ENCODE results near the gene TENM3.

Gene TENM3

DNA sequence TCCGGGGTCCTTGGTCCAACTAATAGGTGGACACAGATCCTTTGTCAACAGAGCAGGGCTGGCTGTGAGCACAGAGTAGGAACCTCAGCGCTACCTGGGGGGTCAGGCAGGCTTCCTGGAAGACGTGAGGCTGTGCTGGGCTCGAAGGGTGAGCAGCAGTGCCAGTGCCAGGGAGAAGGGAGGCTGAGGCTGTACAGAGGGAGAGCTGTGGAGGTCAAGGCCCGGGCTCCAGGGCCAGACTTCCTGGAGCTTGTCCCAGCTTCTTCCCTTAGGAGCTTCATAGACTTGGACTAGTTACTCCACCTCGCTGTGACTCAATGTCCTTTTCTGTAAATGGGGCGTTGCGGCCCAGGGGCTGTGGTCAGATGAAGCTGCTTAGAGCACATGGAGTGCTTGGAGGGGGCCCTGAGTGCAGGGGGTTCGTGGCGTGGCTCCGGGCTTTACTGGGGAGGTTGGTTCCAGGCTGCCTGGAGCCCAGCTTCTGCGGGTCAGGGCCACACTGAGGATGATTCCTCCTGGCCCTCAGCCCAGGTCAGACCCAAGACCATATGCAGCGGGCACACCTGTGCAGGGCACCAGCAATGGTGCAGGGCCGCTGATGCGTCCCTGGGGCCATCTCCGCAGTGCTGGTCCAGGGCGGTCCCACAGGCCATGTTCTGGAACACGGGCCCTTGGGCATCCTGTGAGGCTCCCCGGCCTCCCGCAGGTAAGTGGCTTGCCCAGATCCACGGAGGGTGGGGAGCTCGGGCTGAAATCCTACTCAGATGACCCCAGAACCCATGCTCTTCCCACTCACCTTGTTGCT, 575.9 kb downstream of the TENM3 start:
- TF ChIP-seq, protein P1, sequence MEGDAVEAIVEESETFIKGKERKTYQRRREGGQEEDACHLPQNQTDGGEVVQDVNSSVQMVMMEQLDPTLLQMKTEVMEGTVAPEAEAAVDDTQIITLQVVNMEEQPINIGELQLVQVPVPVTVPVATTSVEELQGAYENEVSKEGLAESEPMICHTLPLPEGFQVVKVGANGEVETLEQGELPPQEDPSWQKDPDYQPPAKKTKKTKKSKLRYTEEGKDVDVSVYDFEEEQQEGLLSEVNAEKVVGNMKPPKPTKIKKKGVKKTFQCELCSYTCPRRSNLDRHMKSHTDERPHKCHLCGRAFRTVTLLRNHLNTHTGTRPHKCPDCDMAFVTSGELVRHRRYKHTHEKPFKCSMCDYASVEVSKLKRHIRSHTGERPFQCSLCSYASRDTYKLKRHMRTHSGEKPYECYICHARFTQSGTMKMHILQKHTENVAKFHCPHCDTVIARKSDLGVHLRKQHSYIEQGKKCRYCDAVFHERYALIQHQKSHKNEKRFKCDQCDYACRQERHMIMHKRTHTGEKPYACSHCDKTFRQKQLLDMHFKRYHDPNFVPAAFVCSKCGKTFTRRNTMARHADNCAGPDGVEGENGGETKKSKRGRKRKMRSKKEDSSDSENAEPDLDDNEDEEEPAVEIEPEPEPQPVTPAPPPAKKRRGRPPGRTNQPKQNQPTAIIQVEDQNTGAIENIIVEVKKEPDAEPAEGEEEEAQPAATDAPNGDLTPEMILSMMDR (IDR thresholded peaks at IDR 0.05; ENCODE audit: control extremely low read depth, extremely low read depth, low read depth, missing control alignments), result no peak
- POLR2A ChIA-PET, result no interaction called here
- no peak for DNase-seq (ENCODE audit: extremely low spot score)
- CTCF ChIA-PET, result interaction anchor here (1.1 to 1.3 kb wide), 2 partner anchors 7 to 17 kb away, joined by 3 to 4 read pairs; no protein-coding TSS in a partner anchor

DNA sequence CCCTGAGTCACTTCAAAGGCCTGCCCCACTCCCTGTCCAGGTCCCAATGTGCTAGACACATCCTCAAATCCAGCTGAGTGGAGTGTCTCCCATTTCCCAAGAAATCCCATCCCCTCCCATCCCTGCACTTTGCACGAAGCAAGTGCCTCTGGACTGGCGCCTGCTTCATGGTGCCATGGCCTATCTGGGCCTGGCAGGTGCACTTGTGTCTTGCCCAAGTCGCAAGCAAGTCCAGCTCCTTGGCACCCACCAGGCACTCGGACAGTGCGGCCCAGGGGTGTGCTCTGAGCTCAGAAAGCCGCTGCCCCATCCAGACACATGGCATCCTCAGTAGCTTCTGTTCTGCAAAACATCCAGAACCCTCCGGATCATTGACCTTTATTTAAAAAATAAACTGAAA, 576.5 kb downstream of the TENM3 start:
- no peak for DNase-seq (ENCODE audit: extremely low spot score)
- CTCF ChIA-PET, result interaction anchor here (0.7 to 1.4 kb wide), 4 partner anchors 8 to 105 kb away, joined by 3 to 4 read pairs (median 3); no protein-coding TSS in a partner anchor
- TF ChIP-seq, protein P1 (IDR thresholded peaks at IDR 0.05; ENCODE audit: control extremely low read depth, extremely low read depth, low read depth, missing control alignments), result no peak
- POLR2A ChIA-PET, result no interaction called here

DNA sequence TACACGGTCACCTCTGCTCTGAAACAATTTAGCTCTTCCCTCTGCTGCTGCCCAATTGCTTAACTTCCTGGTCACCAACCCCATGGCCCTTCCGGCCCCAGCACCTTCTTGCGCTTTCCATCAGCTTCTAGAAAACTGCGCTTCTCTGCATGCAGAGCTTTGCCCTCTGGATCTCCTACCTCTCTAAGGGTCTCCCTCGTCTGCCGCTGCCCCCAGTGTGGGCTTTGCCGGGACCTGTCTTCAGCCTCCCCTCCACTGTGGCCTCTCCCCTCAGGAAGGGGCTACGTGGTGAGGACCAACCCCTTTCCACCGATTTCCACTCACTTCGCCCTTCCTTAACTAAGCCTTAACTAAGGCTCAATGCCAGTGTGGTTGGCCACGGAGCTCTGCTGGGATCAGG, 579.4 kb downstream of the TENM3 start:
- TF ChIP-seq, protein P1 (IDR thresholded peaks at IDR 0.05; ENCODE audit: control extremely low read depth, extremely low read depth, low read depth, missing control alignments), result no peak
- CTCF ChIA-PET, result no interaction called here
- no peak for DNase-seq (ENCODE audit: extremely low spot score)
- POLR2A ChIA-PET, result no interaction called here

DNA sequence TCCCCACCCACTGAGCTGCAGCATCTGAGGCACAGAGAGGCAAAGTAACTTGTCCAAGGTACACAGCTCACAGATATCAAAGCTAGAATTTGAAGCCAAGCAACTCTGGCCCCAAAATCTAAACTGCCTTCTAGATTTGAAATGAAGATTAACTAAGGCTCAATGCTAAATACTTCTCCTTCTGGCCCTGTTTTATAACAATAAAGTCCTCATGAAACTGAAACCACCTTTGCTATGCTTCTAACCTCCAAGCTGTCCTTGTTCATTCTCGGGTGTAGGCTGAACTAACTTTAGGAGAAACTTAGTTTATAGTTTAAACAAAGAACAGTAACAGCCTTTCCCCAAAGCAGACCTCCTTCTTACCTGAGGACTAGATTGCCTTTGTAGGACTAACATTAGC, 580.4 kb downstream of the TENM3 start:
- ChIA-PET POLR2A (no interaction called here), CTCF (no interaction called here)
- DNase-seq (ENCODE audit: extremely low spot score), result no peak
- TF ChIP-seq, protein P1 (IDR thresholded peaks at IDR 0.05; ENCODE audit: control extremely low read depth, extremely low read depth, low read depth, missing control alignments), result no peak

DNA sequence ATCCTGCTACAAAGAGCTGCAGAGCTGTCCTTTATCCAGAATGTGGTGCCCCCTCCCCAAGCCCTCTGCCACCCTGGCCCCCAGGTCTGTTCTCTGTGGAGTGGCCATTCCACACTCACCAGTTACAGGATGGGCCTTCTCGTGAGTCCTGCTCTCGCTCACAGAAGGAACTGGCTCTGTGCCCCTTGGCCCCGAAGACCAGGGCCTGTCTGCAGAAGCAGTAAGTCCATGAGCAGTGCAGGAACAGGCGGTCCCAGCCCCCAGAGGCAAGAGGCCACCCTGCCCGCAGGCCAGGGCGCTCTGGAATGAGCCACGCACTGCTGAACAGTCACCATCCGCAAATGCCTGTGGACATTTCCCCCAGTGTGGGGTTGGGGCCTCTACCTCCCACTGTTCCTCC, 581.8 kb downstream of the TENM3 start:
- CTCF ChIA-PET, result no interaction called here
- POLR2A ChIA-PET, result no interaction called here
- no peak for DNase-seq (ENCODE audit: extremely low spot score)
- TF ChIP-seq, protein P1 (IDR thresholded peaks at IDR 0.05; ENCODE audit: control extremely low read depth, extremely low read depth, low read depth, missing control alignments), result no peak

DNA sequence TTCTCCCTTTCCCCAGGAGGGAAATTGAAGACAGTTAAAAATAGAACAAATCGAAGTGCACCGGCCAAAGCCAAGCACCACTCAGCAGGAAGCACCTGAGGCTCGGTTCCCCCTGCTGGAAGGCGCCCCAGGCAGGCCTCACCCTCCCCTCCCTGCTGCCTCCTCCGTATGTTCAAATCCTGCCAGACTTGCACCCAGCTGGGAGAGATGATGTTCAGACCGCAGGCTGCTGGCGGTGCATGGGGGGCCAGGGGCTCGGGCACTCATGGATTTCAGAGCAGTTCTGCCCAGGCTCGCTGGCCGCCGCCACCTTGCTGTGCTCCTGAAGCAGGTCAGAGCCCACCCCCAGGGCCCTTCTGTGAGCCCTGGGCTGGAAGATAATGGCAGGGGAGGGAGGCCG, 582.6 kb downstream of the TENM3 start:
- TF ChIP-seq, protein P1 (IDR thresholded peaks at IDR 0.05; ENCODE audit: control extremely low read depth, extremely low read depth, low read depth, missing control alignments), result no peak
- CTCF ChIA-PET, result no interaction called here
- DNase-seq (ENCODE audit: extremely low spot score), result no peak
- POLR2A ChIA-PET, result no interaction called here

Measured in GM10248 (cell line).